Mucosa of stomach (tissue), 1 donor: ENCODE results near the gene CCDC27.

ENCODE experiments used
- H3K27me3 ChIP-seq: one replicate; pipeline ENCODE4 v1.7.0; 2013; ENCODE audit warnings: mild to moderate bottlenecking, low read length; ENCODE audit not compliant: control insufficient read depth, insufficient read depth
- H3K36me3 ChIP-seq: one replicate; pipeline ENCODE4 v1.7.0; 2013; ENCODE audit warnings: low read length; ENCODE audit not compliant: control insufficient read depth, insufficient read depth
- H3K4me1 ChIP-seq: one replicate; pipeline ENCODE4 v1.7.0; 2013; ENCODE audit warnings: mild to moderate bottlenecking, low read length; ENCODE audit not compliant: control insufficient read depth, insufficient read depth
- H3K4me3 ChIP-seq: one replicate; pipeline ENCODE4 v1.7.0; 2013; ENCODE audit warnings: low read length
- H3K9ac ChIP-seq: one replicate; pipeline ENCODE4 v1.7.0; 2013; ENCODE audit warnings: mild to moderate bottlenecking, low read length, moderate library complexity
- H3K9me3 ChIP-seq: one replicate; pipeline ENCODE4 v1.7.0; 2013; ENCODE audit warnings: mild to moderate bottlenecking, low read length, moderate library complexity; ENCODE audit not compliant: control insufficient read depth
- donor health status: Pancreatic carcinoma.

Gene CCDC27

GRCh38 chr1:3777647-3778589 lies 25.7 kb downstream of the CCDC27 start:
- Histone ChIP-seq H3K9me3 (no peaks in the 10 kb centered on the region), H3K4me1 (peaks cover 13% of the 10 kb centered on the region), H3K9ac (no peak overlapping the region), H3K36me3 (peaks cover 5% of the 10 kb centered on the region), H3K4me3 (no peak overlapping the region), H3K27me3 (peaks cover 3% of the 10 kb centered on the region)

- H3K9ac ChIP-seq: no peak overlapping the region
- H3K4me3 ChIP-seq: no peak overlapping the region
- peaks cover 8% of the 10 kb centered on the region for H3K4me1 ChIP-seq
- peaks cover 3% of the 10 kb centered on the region for H3K27me3 ChIP-seq
- peaks cover 5% of the 10 kb centered on the region for H3K36me3 ChIP-seq
- H3K9me3 ChIP-seq: no peaks in the 10 kb centered on the region
These were observed 26.5 kb downstream of the CCDC27 start for GRCh38 chr1:3778590-3779264.

DNA sequence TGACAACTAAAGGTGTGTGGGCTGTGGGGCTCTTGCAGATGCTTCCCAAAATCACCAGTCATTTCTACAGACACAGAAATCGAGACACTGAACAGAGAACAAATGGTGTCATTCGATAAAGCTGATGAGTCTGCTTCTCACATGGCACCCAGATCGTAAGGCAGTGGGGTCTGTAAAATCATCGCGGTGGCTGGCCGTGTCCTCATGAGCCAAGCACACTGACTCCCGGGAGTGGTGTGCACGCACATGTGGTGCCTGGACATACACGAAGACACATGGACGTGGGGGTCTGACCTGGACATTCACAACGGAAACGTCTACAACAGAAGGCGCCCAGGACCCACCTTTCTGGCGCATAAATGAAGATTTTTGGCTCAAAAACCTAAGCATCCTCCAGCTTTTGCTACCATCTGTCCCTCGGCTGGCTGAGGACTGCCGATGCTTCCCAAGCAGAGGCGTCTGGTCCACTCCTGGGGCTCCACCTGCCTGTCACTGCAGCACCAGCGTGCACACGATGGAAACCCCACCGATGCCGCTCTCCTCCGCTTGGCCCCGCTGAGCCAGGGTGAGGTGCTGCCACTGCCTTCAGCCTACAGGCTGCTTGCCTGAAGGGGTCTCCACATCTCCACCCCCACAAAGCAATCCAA lies 27.1 kb downstream of the CCDC27 start:
- Histone ChIP-seq H3K9ac (no peak overlapping the region), H3K4me1 (peaks cover 8% of the 10 kb centered on the region), H3K36me3 (peaks cover 5% of the 10 kb centered on the region), H3K4me3 (no peak overlapping the region), H3K9me3 (no peaks in the 10 kb centered on the region), H3K27me3 (no peaks in the 10 kb centered on the region)

- Histone ChIP-seq H3K36me3 (peaks cover 7% of the 10 kb centered on the region), H3K27me3 (no peaks in the 10 kb centered on the region), H3K4me1 (peaks cover 8% of the 10 kb centered on the region), H3K4me3 (no peak overlapping the region), H3K9ac (no peak overlapping the region), H3K9me3 (no peaks in the 10 kb centered on the region)
These were observed 27.7 kb downstream of the CCDC27 start for GRCh38 chr1:3779912-3780416.

DNA sequence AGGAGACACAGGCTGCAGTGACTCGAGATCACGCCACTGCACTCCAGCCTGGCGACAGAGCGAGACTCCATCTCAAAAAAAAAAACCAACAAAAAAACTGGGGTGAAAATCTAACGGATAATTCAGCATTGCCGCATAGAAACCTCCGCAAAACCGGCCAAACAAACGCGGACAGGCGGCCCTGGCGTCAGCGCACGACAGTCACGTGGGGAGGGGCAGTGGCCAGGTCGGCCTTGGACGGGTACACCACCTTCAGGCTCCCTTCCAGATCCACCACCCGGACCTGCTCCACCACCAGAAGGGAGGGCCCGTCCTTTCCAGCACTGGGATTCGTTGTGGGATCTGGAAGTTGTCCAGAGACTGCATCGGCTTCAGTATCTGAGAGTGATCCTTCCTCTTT lies 28.7 kb downstream of the CCDC27 start:
- H3K4me1 ChIP-seq: peaks cover 7% of the 10 kb centered on the region
- peaks cover 9% of the 10 kb centered on the region for H3K36me3 ChIP-seq
- no peaks in the 10 kb centered on the region for H3K27me3 ChIP-seq
- H3K9ac ChIP-seq: no peak overlapping the region
- H3K4me3 ChIP-seq: no peak overlapping the region
- no peaks in the 10 kb centered on the region for H3K9me3 ChIP-seq

- Histone ChIP-seq H3K27me3 (no peaks in the 10 kb centered on the region), H3K36me3 (peaks cover 9% of the 10 kb centered on the region), H3K4me1 (no peaks in the 10 kb centered on the region), H3K9ac (no peak overlapping the region), H3K4me3 (no peak overlapping the region), H3K9me3 (no peaks in the 10 kb centered on the region)
These were observed 31.6 kb downstream of the CCDC27 start for GRCh38 chr1:3783651-3784474.

- Histone ChIP-seq H3K4me1 (no peaks in the 10 kb centered on the region), H3K27me3 (no peaks in the 10 kb centered on the region), H3K9ac (no peak overlapping the region), H3K36me3 (peaks cover 9% of the 10 kb centered on the region), H3K4me3 (no peak overlapping the region), H3K9me3 (no peaks in the 10 kb centered on the region)
These were observed 32.8 kb downstream of the CCDC27 start for GRCh38 chr1:3785045-3785444.

DNA sequence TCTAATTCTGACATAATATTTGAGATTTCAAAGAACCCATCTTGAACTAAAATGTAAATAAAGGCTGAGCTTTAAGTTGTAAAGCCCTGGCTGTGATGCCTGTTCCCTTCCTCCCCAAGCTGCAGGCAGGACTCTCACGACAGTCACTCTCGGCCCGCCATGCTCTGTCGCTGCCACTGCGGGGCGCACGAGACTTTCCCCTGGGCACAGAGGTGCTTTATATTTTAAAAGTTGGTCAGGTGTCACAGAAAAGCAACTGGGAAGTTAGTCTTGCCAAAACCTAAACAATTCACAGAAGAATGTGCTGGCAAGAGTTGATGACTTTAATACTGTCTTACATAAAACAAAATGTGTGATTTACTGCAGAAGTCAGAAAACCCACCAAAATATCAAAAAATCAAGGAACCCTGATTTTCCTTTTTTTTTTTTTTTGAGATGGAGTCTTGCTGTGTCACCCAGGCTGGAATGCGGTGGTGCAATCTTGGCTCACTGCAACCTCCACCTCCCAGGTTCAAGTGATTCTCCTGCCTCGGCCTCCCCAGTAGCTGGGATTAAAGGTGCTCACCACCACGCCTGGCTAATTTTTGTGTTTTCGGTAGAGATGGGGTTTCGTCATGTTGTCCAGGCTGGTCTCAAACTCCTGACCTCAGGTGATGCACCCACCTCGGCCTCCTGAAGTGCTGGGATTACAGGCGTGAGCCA lies 33.4 kb downstream of the CCDC27 start:
- Histone ChIP-seq H3K36me3 (peaks cover 9% of the 10 kb centered on the region), H3K27me3 (no peaks in the 10 kb centered on the region), H3K4me1 (no peaks in the 10 kb centered on the region), H3K4me3 (no peak overlapping the region), H3K9me3 (no peaks in the 10 kb centered on the region), H3K9ac (no peak overlapping the region)

DNA sequence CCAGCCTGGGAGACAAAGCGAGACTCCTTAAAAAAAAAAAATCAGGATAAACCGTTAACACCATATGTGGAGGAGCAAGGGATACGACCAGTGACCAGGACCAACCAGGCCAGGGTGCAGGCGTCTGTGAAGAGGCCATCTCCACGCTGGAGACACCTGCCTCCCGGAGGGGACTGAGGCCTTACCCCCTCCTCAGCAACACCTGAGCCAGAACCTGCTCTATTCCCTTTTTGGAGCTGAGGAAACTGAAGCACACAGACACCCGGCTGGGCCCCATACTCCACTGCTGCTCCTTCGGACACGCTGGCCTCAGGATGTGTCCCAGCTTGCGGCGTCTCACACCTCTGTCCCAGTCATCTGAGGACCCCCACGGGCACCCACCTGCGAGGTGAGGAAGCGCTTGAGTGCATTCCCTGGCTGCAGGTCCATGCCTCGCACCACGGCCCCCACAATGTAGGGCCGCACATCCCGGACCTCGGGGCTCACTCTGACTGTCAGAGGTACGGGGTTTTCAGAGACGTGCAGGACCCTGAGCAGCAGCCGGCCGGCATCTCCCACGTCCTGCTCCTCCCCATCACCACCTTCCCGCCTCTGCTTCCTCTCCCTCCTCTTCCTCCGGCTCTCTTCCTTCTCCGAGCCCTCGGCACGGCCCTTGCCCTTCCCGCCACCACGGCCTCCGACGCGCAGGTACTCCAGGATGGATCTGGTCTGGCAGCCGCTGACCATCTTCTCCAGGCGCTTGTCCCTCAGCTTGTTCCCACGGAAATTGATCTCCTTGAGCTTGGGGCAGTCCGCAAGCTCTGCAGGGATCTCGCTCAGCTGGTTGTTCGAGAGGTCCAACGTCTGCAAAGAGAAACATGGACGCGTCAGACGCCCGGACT lies 34.5 kb downstream of the CCDC27 start:
- Histone ChIP-seq H3K4me3 (no peak overlapping the region), H3K9me3 (no peaks in the 10 kb centered on the region), H3K4me1 (no peaks in the 10 kb centered on the region), H3K9ac (no peak overlapping the region), H3K27me3 (no peaks in the 10 kb centered on the region), H3K36me3 (peaks cover 4% of the 10 kb centered on the region)

- no peak overlapping the region for H3K4me3 ChIP-seq
- H3K9ac ChIP-seq: no peak overlapping the region
- H3K4me1 ChIP-seq: no peaks in the 10 kb centered on the region
- H3K36me3 ChIP-seq: peaks cover 4% of the 10 kb centered on the region
- no peaks in the 10 kb centered on the region for H3K27me3 ChIP-seq
- H3K9me3 ChIP-seq: no peaks in the 10 kb centered on the region
These were observed 35.1 kb downstream of the CCDC27 start for GRCh38 chr1:3787349-3787715.
